Prostate gland (tissue), 2 donors: ENCODE measurements around the gene NUP210.

ENCODE experiments used
- POLR2A ChIP-seq: fragments of 450-650 bp; IDR thresholded peaks from one replicate; pipeline ENCODE4 v1.6.1; 2016; ENCODE audit warnings: antibody characterized with exemption, mild to moderate bottlenecking
- TF ChIP-seq, protein P1 (sequence below), 4 experiments: fragments of 200-600 bp in 2 of 4; fragments of 450-650 bp in 2 of 4; sonication (generic) in 2 of 4; IDR thresholded peaks; 1 replicate in 3 of 4; 2 replicates in 1 of 4; pipeline ENCODE4 v1.5.1; 2016 to 2019; ENCODE audit warnings: antibody characterized with exemption in 4 of 4, mild to moderate bottlenecking in 2 of 4, moderate library complexity in 2 of 4

DNA sequence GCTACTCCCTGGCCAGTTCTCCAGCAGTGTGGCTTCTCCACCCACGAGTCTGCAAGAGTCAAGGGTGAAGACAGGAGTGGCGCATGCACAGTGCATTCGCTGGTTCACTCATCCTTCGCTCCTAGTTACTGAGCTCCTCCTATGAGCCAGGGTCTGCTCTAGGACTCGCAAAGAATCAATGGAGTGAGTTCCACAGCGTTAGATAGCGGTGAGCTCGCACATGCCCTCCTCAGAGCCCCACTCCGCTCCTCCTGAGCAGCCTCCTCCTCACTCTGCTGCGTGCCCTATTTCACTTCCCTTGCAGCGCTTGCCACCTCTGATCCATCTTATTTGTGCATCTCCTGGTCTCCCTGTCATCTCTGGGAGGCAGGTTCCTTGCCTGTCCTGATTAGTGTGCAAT lies 63.0 kb downstream of the NUP210 start:
- no peak for TF ChIP-seq POLR2A
- TF ChIP-seq, protein P1, sequence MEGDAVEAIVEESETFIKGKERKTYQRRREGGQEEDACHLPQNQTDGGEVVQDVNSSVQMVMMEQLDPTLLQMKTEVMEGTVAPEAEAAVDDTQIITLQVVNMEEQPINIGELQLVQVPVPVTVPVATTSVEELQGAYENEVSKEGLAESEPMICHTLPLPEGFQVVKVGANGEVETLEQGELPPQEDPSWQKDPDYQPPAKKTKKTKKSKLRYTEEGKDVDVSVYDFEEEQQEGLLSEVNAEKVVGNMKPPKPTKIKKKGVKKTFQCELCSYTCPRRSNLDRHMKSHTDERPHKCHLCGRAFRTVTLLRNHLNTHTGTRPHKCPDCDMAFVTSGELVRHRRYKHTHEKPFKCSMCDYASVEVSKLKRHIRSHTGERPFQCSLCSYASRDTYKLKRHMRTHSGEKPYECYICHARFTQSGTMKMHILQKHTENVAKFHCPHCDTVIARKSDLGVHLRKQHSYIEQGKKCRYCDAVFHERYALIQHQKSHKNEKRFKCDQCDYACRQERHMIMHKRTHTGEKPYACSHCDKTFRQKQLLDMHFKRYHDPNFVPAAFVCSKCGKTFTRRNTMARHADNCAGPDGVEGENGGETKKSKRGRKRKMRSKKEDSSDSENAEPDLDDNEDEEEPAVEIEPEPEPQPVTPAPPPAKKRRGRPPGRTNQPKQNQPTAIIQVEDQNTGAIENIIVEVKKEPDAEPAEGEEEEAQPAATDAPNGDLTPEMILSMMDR (IDR thresholded peaks at IDR 0.05) = no peak
